GM21723 (cell line): ENCODE data around the gene PCBP3.
"Not testable (repeated sequence)": the region's sequence is repeated elsewhere in the genome, so short reads cannot be mapped to it uniquely, and the experiment has no call there.

ENCODE experiments used
- ATAC-seq: cut with Tn5 transposase; IDR thresholded peaks from one replicate; pipeline ENCODE4 v1.9.1; 2021; ENCODE audit warnings: mild to moderate bottlenecking, moderate library complexity; ENCODE audit not compliant: unreplicated experiment

PCBP3 gene

GRCh38 chr21:45802956-45803617 is 159.6 kb downstream of the PCBP3 start:
- no peak for ATAC-seq

- no peak for ATAC-seq
Observed at GRCh38 chr21:45803618-45804340, 160.3 kb downstream of the PCBP3 start.

GRCh38 chr21:45804809-45805313 is 161.3 kb downstream of the PCBP3 start:
- ATAC-seq: no peak

GRCh38 chr21:45805321-45805720 is 161.8 kb downstream of the PCBP3 start:
- no peak for ATAC-seq

GRCh38 chr21:45806042-45806441 is 162.5 kb downstream of the PCBP3 start:
- ATAC-seq: no peak

GRCh38 chr21:45808663-45809062 is 165.1 kb downstream of the PCBP3 start:
- ATAC-seq: not testable (repeated sequence)

- no peak for ATAC-seq
Observed at GRCh38 chr21:45809421-45809820, 165.9 kb downstream of the PCBP3 start.

- no peak for ATAC-seq
Observed at GRCh38 chr21:45811136-45811535, 167.6 kb downstream of the PCBP3 start.

GRCh38 chr21:45814210-45814940 is 170.8 kb downstream of the PCBP3 start:
- ATAC-seq: not testable (repeated sequence)

GRCh38 chr21:45815781-45816180 is 172.3 kb downstream of the PCBP3 start:
- ATAC-seq: not testable (repeated sequence)

- ATAC-seq: no peak
Observed at GRCh38 chr21:45816794-45817193, 173.3 kb downstream of the PCBP3 start.

GRCh38 chr21:45817345-45817744 is 173.8 kb downstream of the PCBP3 start:
- ATAC-seq: no peak

- ATAC-seq: peak; percentile 13
Observed at GRCh38 chr21:45818276-45818903, 174.9 kb downstream of the PCBP3 start.

GRCh38 chr21:45818904-45819285 is 175.4 kb downstream of the PCBP3 start:
- peak; percentile 65 for ATAC-seq

- ATAC-seq: no peak
Observed at GRCh38 chr21:45819478-45820170, 176.1 kb downstream of the PCBP3 start.

GRCh38 chr21:45820171-45821091 is 176.9 kb downstream of the PCBP3 start:
- no peak for ATAC-seq

- ATAC-seq: no peak
Observed at GRCh38 chr21:45821315-45821962, 177.9 kb downstream of the PCBP3 start.

GRCh38 chr21:45821998-45822397 is 178.5 kb downstream of the PCBP3 start:
- no peak for ATAC-seq
